AG08395 (cell line): ENCODE results near the gene KRTAP4-7.
"Not testable (repeated sequence)": the region's sequence is repeated elsewhere in the genome, so short reads cannot be mapped to it uniquely, and the experiment has no call there.

ENCODE experiments used
- DNase-seq: peaks from one replicate; pipeline ENCODE4 v3.0.0; 2012; ENCODE audit warnings: mixed read lengths, low spot score

KRTAP4-7 gene

DNA sequence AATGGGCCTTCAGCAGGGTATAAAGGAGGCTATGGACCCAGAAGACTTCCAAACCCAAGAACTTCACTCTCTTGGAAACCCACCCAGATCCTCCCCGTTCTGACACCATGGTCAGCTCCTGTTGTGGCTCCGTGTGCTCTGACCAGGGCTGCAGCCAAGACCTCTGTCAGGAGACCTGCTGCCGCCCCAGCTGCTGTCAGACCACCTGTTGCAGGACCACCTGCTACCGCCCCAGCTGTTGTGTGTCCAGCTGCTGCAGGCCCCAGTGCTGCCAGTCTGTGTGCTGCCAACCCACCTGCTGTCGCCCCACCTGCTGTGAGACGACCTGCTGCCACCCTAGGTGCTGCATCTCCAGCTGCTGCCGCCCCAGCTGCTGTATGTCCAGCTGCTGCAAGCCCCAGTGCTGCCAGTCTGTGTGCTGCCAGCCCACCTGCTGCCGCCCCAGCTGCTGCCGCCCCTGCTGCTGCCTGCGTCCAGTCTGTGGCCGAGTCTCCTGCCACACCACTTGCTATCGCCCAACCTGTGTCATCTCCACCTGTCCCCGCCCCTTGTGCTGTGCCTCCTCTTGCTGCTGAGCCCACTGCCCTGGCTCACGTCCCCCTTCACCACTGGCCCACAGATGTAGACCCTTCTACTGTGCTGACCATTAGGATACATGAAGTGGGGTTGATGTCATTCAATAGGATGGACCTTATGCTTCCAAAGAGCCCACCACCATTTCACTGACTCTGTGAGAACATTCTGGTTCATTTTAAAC, at the start of gene KRTAP4-7:
KRTAP4-7 (plus strand) TSS at position 51 of the 757 bp plus-strand sequence; CDS start at position 108, 57 bp downstream.
- not testable (repeated sequence) for DNase-seq

- DNase-seq, result not testable (repeated sequence)
Measured at GRCh38 chr17:41034346-41034935, 49.5 kb upstream of the KRTAP4-7 start, which contains the start of gene KRTAP1-3. Gene KRTAP1-3, minus strand, starts transcription at chr17:41034874. Its CDS starts 53 bp downstream, at chr17:41034821.

DNA sequence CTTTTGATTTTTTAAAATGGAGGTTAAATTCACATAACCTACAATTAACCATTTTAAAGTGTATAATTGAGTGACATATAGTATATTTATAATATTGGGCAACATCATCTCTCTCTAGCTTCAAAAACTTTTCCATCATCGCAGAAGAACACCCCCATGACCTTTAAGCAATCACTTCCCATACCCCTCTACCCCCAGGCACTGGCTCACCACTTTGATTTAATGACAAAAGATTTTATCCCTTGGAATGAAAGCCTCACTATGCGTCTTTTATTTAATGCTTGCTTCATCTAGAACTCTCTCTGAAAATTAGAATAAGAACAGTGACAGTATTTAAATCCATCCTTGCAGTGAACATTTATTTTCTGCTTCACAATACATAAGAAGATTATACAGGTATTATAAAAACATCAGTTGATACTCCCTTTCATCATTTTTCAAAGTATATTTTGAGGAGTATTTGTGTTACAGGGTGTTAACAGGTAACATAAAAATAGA, 46.0 kb upstream of the KRTAP4-7 start:
- DNase-seq, result no peak

DNA sequence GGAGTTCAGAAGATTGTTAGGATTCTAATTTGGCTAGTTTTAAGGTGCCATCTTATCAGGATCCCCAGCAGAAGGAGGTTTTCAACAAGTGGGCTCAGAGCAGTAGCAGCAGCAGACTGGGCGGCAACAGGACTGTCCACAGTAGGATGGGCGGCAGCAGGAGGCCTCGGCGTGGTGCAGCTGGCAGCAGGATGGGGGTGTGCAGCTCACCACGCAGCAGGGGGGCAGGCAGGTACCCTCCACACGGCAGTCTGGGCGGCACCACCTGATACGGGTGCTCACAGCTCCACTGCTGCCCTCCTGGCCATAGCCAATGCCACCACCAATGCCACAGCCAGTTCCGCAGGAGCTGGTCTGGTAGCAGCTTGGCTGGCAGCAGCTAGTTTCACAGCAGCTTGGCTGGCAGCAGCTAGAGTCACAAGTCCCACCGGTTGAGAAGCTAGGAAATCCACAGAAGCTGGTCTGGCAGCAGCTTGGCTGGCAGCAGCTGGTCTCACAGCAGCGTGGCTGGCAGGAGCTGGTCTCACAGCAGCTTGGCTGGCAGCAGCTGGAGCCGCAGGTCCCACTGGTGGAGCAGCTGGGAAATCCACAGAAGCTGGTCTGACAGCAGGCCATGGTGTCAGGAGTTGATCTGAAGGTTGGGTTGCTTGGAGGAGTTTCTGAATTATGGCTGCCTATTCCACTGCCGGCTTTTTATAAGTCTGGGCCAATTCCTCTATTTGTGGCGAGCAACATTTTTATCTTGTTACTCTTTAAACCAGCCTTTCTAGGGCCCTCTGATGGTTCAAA, 43.0 kb upstream of the KRTAP4-7 start, which contains the start of gene KRTAP1-1:
KRTAP1-1 (minus strand) TSS at position 668 of the 789 bp plus-strand sequence; CDS start at position 615, 53 bp downstream.
- DNase-seq, result peak; percentile 48

- DNase-seq, result no peak
Measured at GRCh38 chr17:41042953-41043352, 41.0 kb upstream of the KRTAP4-7 start.

GRCh38 chr17:41046735-41047465, 37.0 kb upstream of the KRTAP4-7 start, which contains the start of gene KRTAP2-1:
Gene KRTAP2-1, minus strand, starts transcription at chr17:41047316. Its CDS starts 49 bp downstream, at chr17:41047267.
- not testable (repeated sequence) for DNase-seq

DNA sequence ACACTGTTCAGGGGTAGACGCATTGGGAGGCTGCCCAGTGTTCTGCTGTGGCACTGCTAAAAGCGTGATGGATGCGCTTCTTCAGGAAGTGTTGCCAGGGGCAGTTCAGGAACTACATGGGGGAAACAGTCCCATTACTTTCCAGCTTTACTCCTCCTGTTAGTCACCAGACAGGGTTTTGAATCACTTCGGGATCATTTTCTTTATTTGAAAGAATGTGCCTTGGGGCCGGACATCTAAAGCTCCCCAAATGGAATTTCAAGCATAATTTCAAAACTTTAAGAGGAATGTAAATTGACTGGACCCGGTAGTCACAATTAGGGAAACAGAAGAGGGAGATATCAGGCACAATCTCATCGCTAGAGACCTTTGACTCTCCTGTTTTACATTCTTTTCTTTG, 35.5 kb upstream of the KRTAP4-7 start:
- peak; percentile 74 for DNase-seq

- peak; percentile 69 for DNase-seq
Measured at GRCh38 chr17:41049110-41049509, 34.8 kb upstream of the KRTAP4-7 start.

DNA sequence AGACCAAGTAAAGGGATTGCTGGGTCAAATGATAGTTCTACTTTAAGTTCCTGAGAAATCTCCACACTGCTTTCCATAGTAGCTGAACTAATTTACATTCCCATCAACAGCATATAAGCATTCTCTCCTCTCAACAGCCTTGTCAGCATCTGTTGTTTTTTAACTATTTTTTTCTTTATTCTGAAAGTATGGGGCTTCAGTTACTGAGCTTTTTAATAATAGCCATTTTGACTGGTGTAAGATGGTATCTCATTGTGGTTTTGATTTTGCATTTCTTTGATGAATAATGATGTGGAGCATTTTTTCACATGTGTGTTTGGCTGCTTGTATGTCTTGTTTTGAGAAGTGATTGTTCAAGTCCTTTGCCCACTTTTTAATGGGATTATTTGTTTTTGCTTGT, 31.4 kb upstream of the KRTAP4-7 start:
- DNase-seq, result no peak

- no peak for DNase-seq
Measured at GRCh38 chr17:41054025-41054424, 29.9 kb upstream of the KRTAP4-7 start.

GRCh38 chr17:41054556-41054955, 29.4 kb upstream of the KRTAP4-7 start:
- DNase-seq, result not testable (repeated sequence)

- not testable (repeated sequence) for DNase-seq
Measured at GRCh38 chr17:41055130-41055529, 28.8 kb upstream of the KRTAP4-7 start, which contains the start of gene KRTAP2-2. Gene KRTAP2-2, minus strand, starts transcription at chr17:41055230. Its CDS starts 19 bp downstream, at chr17:41055211.

DNA sequence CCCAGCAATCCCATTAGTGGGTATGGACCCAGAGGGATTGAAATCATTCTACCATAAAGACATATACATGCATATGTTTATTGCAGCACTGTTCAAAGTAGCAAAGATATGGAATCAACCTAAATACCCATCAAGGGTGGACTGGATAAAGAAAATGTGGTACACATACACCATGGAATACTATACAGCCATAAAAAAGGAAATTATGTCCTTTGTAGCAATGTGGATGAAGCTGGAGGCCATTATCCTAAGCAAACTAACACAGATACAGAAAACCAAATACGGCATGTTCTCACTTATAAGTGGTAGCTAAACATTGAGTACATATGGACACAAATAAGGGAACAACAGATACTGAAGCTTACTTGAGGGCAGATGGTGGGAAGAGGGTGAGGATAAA, 26.4 kb upstream of the KRTAP4-7 start:
- DNase-seq, result no peak

- no peak for DNase-seq
Measured at GRCh38 chr17:41058741-41059140, 25.2 kb upstream of the KRTAP4-7 start.

GRCh38 chr17:41059276-41060051, 24.5 kb upstream of the KRTAP4-7 start:
- DNase-seq, result peak; percentile 68

GRCh38 chr17:41060052-41060604, 23.8 kb upstream of the KRTAP4-7 start, which contains the start of gene KRTAP2-3:
Gene KRTAP2-3, minus strand, starts transcription at chr17:41060114. Its CDS starts 64 bp downstream, at chr17:41060050.
- DNase-seq, result peak; percentile 75

DNA sequence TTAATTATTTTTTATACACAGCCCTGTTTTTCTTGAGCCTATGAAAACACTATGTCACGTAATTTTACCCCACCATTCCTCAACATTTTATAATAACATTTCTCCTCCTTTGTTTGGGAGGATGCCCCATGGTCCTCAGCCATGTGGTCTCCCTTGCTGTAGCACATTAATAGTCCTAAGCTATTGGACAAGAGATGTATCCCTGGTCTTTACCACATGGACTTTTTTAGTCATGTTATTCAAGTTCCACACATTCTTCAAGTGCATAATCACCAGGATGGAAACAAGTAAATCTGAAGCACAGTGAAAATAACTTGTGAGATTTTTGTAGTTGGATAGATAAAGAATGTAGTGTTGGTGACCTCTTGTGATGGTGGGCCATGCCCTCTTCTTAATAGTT, 22.0 kb upstream of the KRTAP4-7 start:
- DNase-seq, result peak; percentile 81

- DNase-seq, result no peak
Measured at GRCh38 chr17:41063449-41063848, 20.5 kb upstream of the KRTAP4-7 start.

GRCh38 chr17:41064301-41064700, 19.6 kb upstream of the KRTAP4-7 start:
- DNase-seq, result no peak
